K562 (cell line): ENCODE results near the gene ALOX5. TPM values are rescaled to one million over a fixed set of nuclear protein-coding genes. Genes with fewer than 3 reads are reported as not detected.
A peak's percentile ranks its signal among the peaks of the same experiment; 100 is the strongest.
"Not testable (repeated sequence)": the region's sequence is repeated elsewhere in the genome, so short reads cannot be mapped to it uniquely, and the experiment has no call there.

Experiments used
- ATF1 ChIP-seq, 2 experiments: fragments of 450-650 bp in 1 of 2; IDR thresholded peaks; 2 replicates each; pipeline ENCODE4 v1.6.1; 2016; ENCODE audit warnings: missing compliant biosample characterization in 1 of 2, missing genetic modification characterization in 1 of 2
- EP400 ChIP-seq: fragments of 450-650 bp; IDR thresholded peaks from 2 replicates; pipeline ENCODE4 v1.6.1; 2017; ENCODE audit warnings: antibody characterized with exemption, mild to moderate bottlenecking, moderate library complexity
- FOXA3 ChIP-seq, 2 experiments: fragments of 450-650 bp in 1 of 2; sonication (generic) in 1 of 2; formaldehyde crosslinking; IDR thresholded peaks in 1 of 2; conservative IDR thresholded peaks in 1 of 2; 2 replicates each; pipeline versions ENCODE4 v1.4.0 to v1.8.0; 2020 to 2022; ENCODE audit warnings: mild to moderate bottlenecking in 2 of 2, missing genetic modification reagents in 1 of 2
- FOXK2 ChIP-seq, 2 experiments: fragments of 450-650 bp; IDR thresholded peaks in 1 of 2; conservative IDR thresholded peaks in 1 of 2; 2 replicates each; pipeline ENCODE4 v1.6.1; 2016; ENCODE audit warnings: low read depth in 2 of 2, mild to moderate bottlenecking in 1 of 2
- LEF1 ChIP-seq: fragments of 450-650 bp; IDR thresholded peaks from 2 replicates; pipeline ENCODE4 v1.6.1; 2016; ENCODE audit warnings: mild to moderate bottlenecking
- MGA ChIP-seq: fragments of 450-650 bp; IDR thresholded peaks from 2 replicates; pipeline ENCODE4 v1.6.1; 2016; ENCODE audit warnings: mild to moderate bottlenecking, moderate library complexity
- MNT ChIP-seq, 2 experiments: fragments of 450-650 bp; conservative IDR thresholded peaks; 2 replicates each; pipeline ENCODE4 v1.6.1; 2017; ENCODE audit warnings: mild to moderate bottlenecking in 2 of 2, moderate library complexity in 2 of 2
- NRF1 ChIP-seq, 2 experiments: fragments of 450-650 bp; IDR thresholded peaks in 1 of 2; conservative IDR thresholded peaks in 1 of 2; 2 replicates each; pipeline ENCODE4 v1.6.1; 2014; ENCODE audit warnings: mild to moderate bottlenecking in 2 of 2
- PKNOX1 ChIP-seq: fragments of 450-650 bp; IDR thresholded peaks from 2 replicates; pipeline ENCODE4 v1.6.1; 2016
- SOX6 ChIP-seq: fragments of 450-650 bp; IDR thresholded peaks from 2 replicates; pipeline ENCODE4 v1.6.1; 2014; ENCODE audit warnings: mild to moderate bottlenecking
- polyA plus RNA-seq, 8 experiments: library from polyadenylated mRNA; depleted of rRNA in 4 of 8; stranded (reverse) in 5 of 8; unstranded in 3 of 8; fragments of >200 nt; fragmentation: Nextera tagmentation in 2 of 8; fragmentation: Illumina TruSeq in 1 of 8; extraction: Ambion mirVana in 2 of 8; extraction: Trizol in 1 of 8; gene quantifications; 2 replicates each; pipeline versions ENCODE4 v1.2.1 to v1.2.3, GENCODE V29; 2011 to 2014; ENCODE audit warnings: inconsistent platforms in 1 of 8, missing spikeins in 1 of 8
- total RNA-seq, 7 experiments: library from RNA; depleted of rRNA in 6 of 7; stranded (reverse); fragments of >200 nt in 6 of 7; fragmentation: Illumina TruSeq in 2 of 7; extraction: Trizol in 2 of 7; gene quantifications; 2 replicates each; pipeline versions ENCODE4 v1.2.1 to v1.2.3, GENCODE V29; 2011 to 2021; ENCODE audit warnings: low replicate concordance in 1 of 7

The ALOX5 gene
- total and polyA plus RNA-seq, 9 of the 15 experiments (the other 6 are each of a cell fraction or from before 2014, with no cell fraction given) = 0.10 to 2.4 (median 1.4) TPM

GRCh38 chr10:45361983-45362799, 11.8 kb upstream of the ALOX5 start (continued):
- TF ChIP-seq MGA (peak; percentile 10; the same call in 1 of the 2 replicates), PKNOX1 (peak; percentile 89), ATF1 (tag; IDR thresholded peaks at IDR 0.05) (0 out of 2 replicates have a peak, but pooled peaks have one; percentile 10), NRF1 (conservative IDR thresholded peaks at IDR 0.05 in 1 of 2, IDR thresholded peaks at IDR 0.05 in 1 of 2) (peak in 1 of 2 experiments; percentile 34; a peak in 1 of 4 replicates), SOX6 (peak; percentile 60; the same call in 1 of the 2 replicates), EP400 (peak; percentile 34; the same call in 1 of the 2 replicates), FOXK2 (conservative IDR thresholded peaks at IDR 0.05 in 1 of 2, IDR thresholded peaks at IDR 0.05 in 1 of 2; ENCODE audit: low read depth in 2 of 2) (peak; percentile 61 to 62; a peak in 2 of 4 replicates), FOXA3 (CRISPR knock-in tag; conservative IDR thresholded peaks at IDR 0.05 in 1 of 2, IDR thresholded peaks at IDR 0.05 in 1 of 2) (peak; percentile 95 to 97), MNT (conservative IDR thresholded peaks at IDR 0.05) (peak; percentile 20 to 34; a peak in 1 of 4 replicates), LEF1 (peak; percentile 36; the same call in 1 of the 2 replicates)
- not testable (repeated sequence) for TF ChIP-seq ATF1 (CRISPR knock-in tag; IDR thresholded peaks at IDR 0.05)
